Right ventricle myocardium inferior (tissue), 1 donor: Measurements from ENCODE around the gene EBF4. TPM values are rescaled to one million over a fixed set of nuclear protein-coding genes. Genes with fewer than 3 reads are reported as not detected.
"Not testable (repeated sequence)": the region's sequence is repeated elsewhere in the genome, so short reads cannot be mapped to it uniquely, and the experiment has no call there.

Source experiments
- ATAC-seq: fragments of 200-7000 bp; cut with Tn5 transposase; one replicate; pipeline ENCODE4 v1.9.1; 2020; ENCODE audit warnings: mild to moderate bottlenecking, moderate library complexity
- DNase-seq: peaks from one replicate; pipeline ENCODE4 v3.0.0; 2021; ENCODE audit errors: missing footprints
- intact Hi-C: fragments of 100-400 bp; cut with DNase I; formaldehyde crosslinking; loops from one replicate; pipeline ENCODE4 v1.11.0; 2022
- total RNA-seq: library from RNA; stranded (reverse); fragmentation: NEBNext Ultra II Directional; extraction: Animal tissue kit (Norgen Biotek cat#: 25700); gene quantifications from one replicate; pipeline ENCODE4 v1.2.1, GENCODE V29; 2021
- donor health status: DM: no; HTN: yes; CAD: no; lungs with severe emphysema.

EBF4 gene
- total RNA-seq, 1 donor from 2014 or later: 4.7 TPM

- ATAC-seq (no peak), DNase-seq (no peak)
- intact Hi-C loops: no loop called here
Observed at GRCh38 chr20:2762578-2763131, 70.1 kb downstream of the EBF4 start.

DNA sequence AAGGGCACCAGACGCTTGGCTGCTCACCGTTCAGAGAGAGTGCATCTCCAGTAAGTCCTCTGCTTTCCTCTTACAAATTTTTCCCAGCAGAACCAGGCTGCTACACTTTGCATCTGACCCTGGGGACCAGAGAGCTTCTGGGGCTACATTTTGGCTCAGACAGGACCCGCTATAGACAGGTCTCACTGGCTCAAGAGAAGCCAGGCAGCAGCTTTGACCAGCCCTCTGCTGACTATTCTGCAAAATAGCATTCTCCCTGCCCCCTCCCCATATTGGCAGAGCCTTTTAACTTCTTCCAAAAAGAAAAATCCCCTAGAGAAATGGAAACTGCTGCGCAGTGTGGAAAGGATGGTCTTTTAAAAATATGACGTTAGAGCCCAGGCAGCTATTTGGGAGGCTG, 70.6 kb downstream of the EBF4 start:
- ATAC-seq: no peak
- no peak for DNase-seq
- intact Hi-C loops: no loop called here

- DNase-seq (no peak), ATAC-seq (peak; percentile 68)
- intact Hi-C loops: no loop called here
Observed at GRCh38 chr20:2767768-2768631, 75.4 kb downstream of the EBF4 start.

GRCh38 chr20:2768632-2769015, 76.0 kb downstream of the EBF4 start:
- no peak for ATAC-seq
- intact Hi-C loops: no loop called here
- no peak for DNase-seq

DNA sequence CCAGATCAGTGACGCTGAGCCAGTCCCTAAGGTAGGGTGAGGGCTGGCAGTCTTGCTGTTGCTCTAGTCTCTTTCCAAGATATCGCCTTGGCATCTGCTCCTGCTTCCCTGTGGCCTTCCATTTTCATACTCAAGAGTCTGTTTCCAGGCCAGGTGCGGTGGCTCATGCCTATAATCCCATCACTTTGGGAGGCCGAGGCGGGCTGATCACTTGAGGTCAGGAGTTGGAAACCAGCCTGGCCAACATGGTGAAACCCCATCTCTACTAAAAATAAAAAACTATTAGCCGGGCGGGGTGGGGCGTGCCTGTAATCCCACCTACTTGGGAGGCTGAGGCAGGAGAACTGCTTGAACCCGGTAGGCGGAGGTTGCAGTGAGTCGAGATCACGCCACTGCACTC, 77.5 kb downstream of the EBF4 start:
- intact Hi-C loops, ATAC-seq: not testable (repeated sequence)
- DNase-seq: peak; percentile 52

GRCh38 chr20:2771631-2772080, 79.1 kb downstream of the EBF4 start:
- ATAC-seq: no peak
- DNase-seq: peak; percentile 26
- intact Hi-C loops: no loop called here

DNA sequence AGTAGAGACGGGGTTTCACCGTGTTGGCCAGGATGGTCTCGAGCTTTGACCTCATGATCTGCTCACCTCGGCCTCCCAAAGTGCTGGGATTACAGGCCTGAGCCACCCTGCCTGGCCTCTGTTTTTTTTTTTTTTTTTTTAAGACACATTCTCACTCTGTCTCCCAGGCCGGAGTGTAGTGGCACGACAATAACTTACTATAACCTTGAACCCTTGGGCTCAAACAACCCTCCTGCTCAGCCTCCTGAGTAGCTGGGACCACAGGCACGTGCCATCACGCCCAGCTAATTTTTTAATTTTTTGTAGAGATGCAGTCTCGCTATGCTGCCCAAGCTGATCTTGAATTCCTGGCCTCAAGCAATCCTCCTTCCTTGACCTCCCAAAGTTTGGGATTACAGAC, 81.2 kb downstream of the EBF4 start:
- intact Hi-C loops: no loop called here
- DNase-seq (no peak), ATAC-seq (no peak)

DNA sequence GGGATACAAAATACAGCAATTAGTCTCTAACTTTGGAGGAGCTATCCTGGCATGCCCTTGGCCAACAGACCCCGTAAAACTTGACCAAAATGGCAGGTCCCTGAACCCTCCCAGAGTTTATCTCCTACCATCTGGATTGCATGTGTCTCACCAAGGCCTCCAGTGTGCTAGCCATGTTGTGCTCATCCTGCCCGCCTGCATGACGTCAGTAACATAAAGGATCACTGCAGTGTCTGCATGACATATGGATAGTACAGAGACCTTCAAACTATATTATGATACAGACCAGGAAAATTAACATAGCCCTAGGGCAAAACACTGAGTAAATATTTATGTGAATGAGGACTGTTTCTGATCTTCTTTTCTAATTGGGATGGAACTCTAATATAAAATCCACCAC, 82.6 kb downstream of the EBF4 start:
- no peak for DNase-seq
- no peak for ATAC-seq
- intact Hi-C loops: no loop called here

- intact Hi-C loops: no loop called here
- no peak for ATAC-seq
- no peak for DNase-seq
Observed at GRCh38 chr20:2778602-2779321, 86.2 kb downstream of the EBF4 start.

- ATAC-seq: no peak
- intact Hi-C loops: loop anchor here (10.0 kb wide), 1 partner anchor 924 kb away; no protein-coding TSS in a partner anchor
- no peak for DNase-seq
Observed at GRCh38 chr20:2780948-2781347, 88.4 kb downstream of the EBF4 start.

- intact Hi-C loops: loop anchor here (10.0 kb wide), 1 partner anchor 921 kb away; no protein-coding TSS in a partner anchor
- no peak for DNase-seq
- no peak for ATAC-seq
Observed at GRCh38 chr20:2783908-2784566, 91.5 kb downstream of the EBF4 start.

DNA sequence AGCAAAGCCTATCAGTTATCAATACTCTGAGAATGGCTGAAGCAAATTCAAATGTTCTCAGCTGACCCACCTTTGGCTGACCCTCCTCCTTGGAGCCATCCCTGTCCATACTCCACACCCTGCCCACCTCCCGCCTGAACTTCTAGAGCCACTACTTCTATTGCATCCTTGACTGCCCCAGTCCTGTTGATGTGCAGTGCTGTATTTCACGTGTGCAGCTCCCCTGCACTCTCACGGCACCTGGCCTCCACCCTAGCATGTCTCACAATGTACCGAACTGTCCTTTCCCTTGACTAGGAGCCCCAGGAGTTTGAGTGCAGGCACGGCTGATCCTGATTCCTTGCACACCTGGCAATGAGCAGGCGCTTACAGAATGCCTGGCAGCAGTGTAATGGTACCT, 100.9 kb downstream of the EBF4 start:
- DNase-seq: no peak
- ATAC-seq: no peak
- intact Hi-C loops: no loop called here

GRCh38 chr20:2794202-2794748, 101.7 kb downstream of the EBF4 start:
- DNase-seq (no peak), ATAC-seq (no peak)
- intact Hi-C loops: no loop called here

- DNase-seq: no peak
- intact Hi-C loops: no loop called here
- no peak for ATAC-seq
Observed at GRCh38 chr20:2794866-2795447, 102.4 kb downstream of the EBF4 start.

GRCh38 chr20:2795451-2795850, 102.9 kb downstream of the EBF4 start:
- ATAC-seq (no peak), DNase-seq (no peak)
- intact Hi-C loops: no loop called here

GRCh38 chr20:2796011-2796660, 103.6 kb downstream of the EBF4 start:
- intact Hi-C loops: no loop called here
- ATAC-seq (no peak), DNase-seq (no peak)

DNA sequence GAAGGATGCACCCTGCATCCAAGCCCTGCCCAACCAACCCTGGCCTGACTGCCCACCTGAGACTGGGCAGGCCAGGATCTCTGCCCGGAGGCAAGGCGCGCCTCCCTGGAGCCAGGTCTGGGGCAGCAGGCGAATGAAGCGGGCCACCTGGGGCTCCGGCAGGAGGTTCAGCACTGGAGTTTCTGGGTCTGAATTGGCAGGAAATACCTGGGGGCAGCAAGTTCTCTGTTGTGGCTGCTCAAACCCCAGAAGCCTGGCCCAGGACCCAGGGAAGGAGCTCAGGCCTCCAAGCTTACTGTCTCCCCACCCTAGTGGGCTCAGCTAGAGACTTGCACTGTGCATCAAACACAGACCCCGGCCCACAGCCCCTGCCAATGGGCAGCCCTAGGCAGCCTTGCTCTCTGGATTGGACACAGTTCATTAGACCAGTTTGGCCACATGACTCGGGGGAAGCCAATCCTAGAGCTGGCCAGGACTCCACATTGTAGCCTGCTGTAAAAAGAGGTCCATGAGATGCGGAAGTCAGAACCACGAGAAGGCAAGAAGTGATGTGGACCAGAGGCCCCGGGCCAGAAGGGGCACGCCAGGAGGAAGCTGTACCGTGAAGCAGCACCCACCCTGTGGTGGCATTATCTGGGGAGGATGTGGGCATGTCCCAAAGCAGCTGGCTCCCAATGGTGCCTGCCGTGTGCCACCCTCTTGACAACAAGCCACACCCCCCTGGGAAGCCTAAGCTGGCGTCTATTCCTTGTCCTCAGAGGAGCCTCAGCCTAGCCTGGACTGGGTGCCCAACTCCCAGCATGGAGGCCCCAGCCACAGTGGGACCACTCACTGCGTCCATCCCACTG, 104.8 kb downstream of the EBF4 start:
- intact Hi-C loops: no loop called here

More for the DNA sequence above, 104.8 kb downstream of the EBF4 start:
- no peak for DNase-seq
- no peak for ATAC-seq
